Activated T-cell treated with anti-CD3 and anti-CD28 coated beads for 48 hours (primary cell): ENCODE results near the gene MLKL.
A peak's percentile ranks its signal among the peaks of the same experiment; 100 is the strongest.
"Not testable (repeated sequence)": the region's sequence is repeated elsewhere in the genome, so short reads cannot be mapped to it uniquely, and the experiment has no call there.

ENCODE experiments used
- DNase-seq: peaks from one replicate; pipeline ENCODE4 v3.0.0-alpha.2; 2020; ENCODE audit warnings: low read depth

MLKL gene

GRCh38 chr16:74699666-74700065 is 996 bp downstream of the MLKL start:
- DNase-seq, result no peak

- DNase-seq, result no peak
Measured at GRCh38 chr16:74698222-74698621, 2.4 kb downstream of the MLKL start.

- DNase-seq, result peak; percentile 30
Measured at GRCh38 chr16:74695450-74696422, 4.9 kb downstream of the MLKL start.

- DNase-seq, result no peak
Measured at GRCh38 chr16:74691093-74691855, 9.4 kb downstream of the MLKL start.

GRCh38 chr16:74682556-74682955 is 18.1 kb downstream of the MLKL start:
- no peak for DNase-seq

- no peak for DNase-seq
Measured at GRCh38 chr16:74680681-74681080, 20.0 kb downstream of the MLKL start.

GRCh38 chr16:74679983-74680382 is 20.7 kb downstream of the MLKL start:
- DNase-seq, result no peak

- DNase-seq, result no peak
Measured at GRCh38 chr16:74677868-74678267, 22.8 kb downstream of the MLKL start.

- no peak for DNase-seq
Measured at GRCh38 chr16:74673876-74674275, 26.8 kb downstream of the MLKL start.

- DNase-seq, result not testable (repeated sequence)
Measured at GRCh38 chr16:74668877-74669276, 31.8 kb downstream of the MLKL start.

- peak; percentile 41 for DNase-seq
Measured at GRCh38 chr16:74667255-74667700, 33.4 kb downstream of the MLKL start.

- DNase-seq, result peak; percentile 92
Measured at GRCh38 chr16:74666425-74667254, 34.0 kb downstream of the MLKL start, which contains the start of gene RFWD3. RFWD3 (minus strand) TSS chr16:74666877; CDS start chr16:74661449, 5,428 bp downstream.

- DNase-seq, result no peak
Measured at GRCh38 chr16:74666010-74666421, 34.6 kb downstream of the MLKL start.

- DNase-seq, result no peak
Measured at GRCh38 chr16:74661064-74661463, 39.6 kb downstream of the MLKL start.

GRCh38 chr16:74660383-74660782 is 40.3 kb downstream of the MLKL start:
- no peak for DNase-seq

GRCh38 chr16:74659041-74659440 is 41.6 kb downstream of the MLKL start:
- DNase-seq, result no peak

GRCh38 chr16:74657870-74658642 is 42.6 kb downstream of the MLKL start:
- no peak for DNase-seq

GRCh38 chr16:74654536-74655050 is 46.1 kb downstream of the MLKL start:
- DNase-seq, result no peak

- DNase-seq, result not testable (repeated sequence)
Measured at GRCh38 chr16:74652883-74653282, 47.8 kb downstream of the MLKL start.

- no peak for DNase-seq
Measured at GRCh38 chr16:74652249-74652648, 48.4 kb downstream of the MLKL start.

- DNase-seq, result no peak
Measured at GRCh38 chr16:74651841-74652240, 48.8 kb downstream of the MLKL start.
